Ishikawa (cell line): ENCODE measurements around the gene ZNF385D.

Experiments used
- CEBPB ChIP-seq: IDR thresholded peaks from 2 replicates; pipeline ENCODE4 v1.6.1; 2012
- CREB1 ChIP-seq: IDR thresholded peaks from 2 replicates; pipeline ENCODE4 v1.6.1; 2012; ENCODE audit warnings: low read depth
- EGR1 ChIP-seq: IDR thresholded peaks from 2 replicates; pipeline ENCODE4 v1.6.1; 2012
- EP300 ChIP-seq: IDR thresholded peaks from 2 replicates; pipeline ENCODE4 v1.6.1; 2012; ENCODE audit warnings: borderline replicate concordance
- FOXM1 ChIP-seq: IDR thresholded peaks from 2 replicates; pipeline ENCODE4 v1.6.1; 2012; ENCODE audit warnings: low read depth, borderline replicate concordance
- NFIC ChIP-seq: IDR thresholded peaks from 2 replicates; pipeline ENCODE4 v1.6.1; 2012
- RAD21 ChIP-seq: IDR thresholded peaks from 2 replicates; pipeline ENCODE4 v1.6.1; 2012; ENCODE audit warnings: low read depth
- TAF1 ChIP-seq: IDR thresholded peaks from 2 replicates; pipeline ENCODE4 v1.6.1; 2012; ENCODE audit warnings: low read depth, mild to moderate bottlenecking
- TCF12 ChIP-seq: IDR thresholded peaks from 2 replicates; pipeline ENCODE4 v1.6.1; 2012; ENCODE audit warnings: low read depth
- TEAD4 ChIP-seq: IDR thresholded peaks from 2 replicates; pipeline ENCODE4 v1.6.1; 2012
- YY1 ChIP-seq: IDR thresholded peaks from 2 replicates; pipeline ENCODE4 v1.6.1; 2012; ENCODE audit warnings: low read depth
- ZBTB7A ChIP-seq: IDR thresholded peaks from 2 replicates; pipeline ENCODE4 v1.6.1; 2012; ENCODE audit warnings: low read depth
- TF ChIP-seq, protein P1 (sequence below): IDR thresholded peaks from 2 replicates; pipeline ENCODE4 v1.6.1; 2012; ENCODE audit warnings: low read depth, mild to moderate bottlenecking
- TF ChIP-seq, protein P2 (sequence below): IDR thresholded peaks from 2 replicates; pipeline ENCODE4 v1.6.1; 2012
- TF ChIP-seq, protein P3 (sequence below): IDR thresholded peaks from 2 replicates; pipeline ENCODE4 v1.6.1; 2012

ZNF385D gene

DNA sequence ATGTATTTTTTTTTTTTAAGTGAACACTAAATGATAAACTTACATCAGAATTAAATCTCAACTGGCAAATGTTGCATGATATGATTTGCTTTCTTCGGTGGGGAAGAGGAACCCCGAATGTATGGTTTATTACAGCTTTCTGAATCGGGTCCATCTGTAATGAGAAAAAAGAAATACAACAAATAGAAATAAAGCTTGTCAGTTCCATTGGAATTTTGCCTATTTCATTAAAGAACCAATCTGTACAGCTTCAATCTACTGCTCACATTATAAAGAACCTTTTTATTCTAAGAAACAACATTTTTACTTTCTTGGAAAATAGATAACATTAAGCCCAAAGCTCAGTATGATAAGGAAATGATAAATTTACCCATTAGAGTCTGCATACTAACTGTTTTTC, 186.5 kb downstream of the ZNF385D start:
- TF ChIP-seq EP300 (no peak), EGR1 (no peak)

DNA sequence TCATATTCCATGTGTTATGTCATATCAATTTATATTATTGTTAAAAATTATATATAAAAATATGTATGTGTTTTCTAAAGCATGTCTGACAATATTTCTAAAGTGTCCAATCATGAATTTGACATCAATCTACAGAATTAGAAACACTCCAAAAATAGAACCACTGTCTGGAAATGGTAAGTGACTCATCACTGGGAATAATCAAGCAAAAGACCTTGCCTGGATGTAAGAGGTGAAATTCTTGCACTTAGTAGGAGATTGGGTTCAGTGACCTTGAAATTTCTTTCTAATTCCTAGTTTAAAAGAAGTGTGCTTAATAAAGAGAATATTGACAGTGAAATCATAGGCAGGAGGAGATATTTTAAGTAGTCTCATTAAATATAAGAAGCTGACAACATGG, 188.8 kb downstream of the ZNF385D start:
- no peak for TF ChIP-seq CREB1
- no peak for TF ChIP-seq TCF12
- no peak for TF ChIP-seq TAF1
- TF ChIP-seq, protein P1, sequence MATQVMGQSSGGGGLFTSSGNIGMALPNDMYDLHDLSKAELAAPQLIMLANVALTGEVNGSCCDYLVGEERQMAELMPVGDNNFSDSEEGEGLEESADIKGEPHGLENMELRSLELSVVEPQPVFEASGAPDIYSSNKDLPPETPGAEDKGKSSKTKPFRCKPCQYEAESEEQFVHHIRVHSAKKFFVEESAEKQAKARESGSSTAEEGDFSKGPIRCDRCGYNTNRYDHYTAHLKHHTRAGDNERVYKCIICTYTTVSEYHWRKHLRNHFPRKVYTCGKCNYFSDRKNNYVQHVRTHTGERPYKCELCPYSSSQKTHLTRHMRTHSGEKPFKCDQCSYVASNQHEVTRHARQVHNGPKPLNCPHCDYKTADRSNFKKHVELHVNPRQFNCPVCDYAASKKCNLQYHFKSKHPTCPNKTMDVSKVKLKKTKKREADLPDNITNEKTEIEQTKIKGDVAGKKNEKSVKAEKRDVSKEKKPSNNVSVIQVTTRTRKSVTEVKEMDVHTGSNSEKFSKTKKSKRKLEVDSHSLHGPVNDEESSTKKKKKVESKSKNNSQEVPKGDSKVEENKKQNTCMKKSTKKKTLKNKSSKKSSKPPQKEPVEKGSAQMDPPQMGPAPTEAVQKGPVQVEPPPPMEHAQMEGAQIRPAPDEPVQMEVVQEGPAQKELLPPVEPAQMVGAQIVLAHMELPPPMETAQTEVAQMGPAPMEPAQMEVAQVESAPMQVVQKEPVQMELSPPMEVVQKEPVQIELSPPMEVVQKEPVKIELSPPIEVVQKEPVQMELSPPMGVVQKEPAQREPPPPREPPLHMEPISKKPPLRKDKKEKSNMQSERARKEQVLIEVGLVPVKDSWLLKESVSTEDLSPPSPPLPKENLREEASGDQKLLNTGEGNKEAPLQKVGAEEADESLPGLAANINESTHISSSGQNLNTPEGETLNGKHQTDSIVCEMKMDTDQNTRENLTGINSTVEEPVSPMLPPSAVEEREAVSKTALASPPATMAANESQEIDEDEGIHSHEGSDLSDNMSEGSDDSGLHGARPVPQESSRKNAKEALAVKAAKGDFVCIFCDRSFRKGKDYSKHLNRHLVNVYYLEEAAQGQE, result no peak
- no peak for TF ChIP-seq EGR1
- TF ChIP-seq CEBPB, result no peak
- TF ChIP-seq YY1, result no peak
- no peak for TF ChIP-seq TEAD4
- no peak for TF ChIP-seq NFIC
- no peak for TF ChIP-seq FOXM1
- TF ChIP-seq ZBTB7A, result no peak
- no peak for TF ChIP-seq RAD21
- no peak for TF ChIP-seq EP300
- TF ChIP-seq, protein P2, sequence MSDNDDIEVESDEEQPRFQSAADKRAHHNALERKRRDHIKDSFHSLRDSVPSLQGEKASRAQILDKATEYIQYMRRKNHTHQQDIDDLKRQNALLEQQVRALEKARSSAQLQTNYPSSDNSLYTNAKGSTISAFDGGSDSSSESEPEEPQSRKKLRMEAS, result no peak
- TF ChIP-seq, protein P3, sequence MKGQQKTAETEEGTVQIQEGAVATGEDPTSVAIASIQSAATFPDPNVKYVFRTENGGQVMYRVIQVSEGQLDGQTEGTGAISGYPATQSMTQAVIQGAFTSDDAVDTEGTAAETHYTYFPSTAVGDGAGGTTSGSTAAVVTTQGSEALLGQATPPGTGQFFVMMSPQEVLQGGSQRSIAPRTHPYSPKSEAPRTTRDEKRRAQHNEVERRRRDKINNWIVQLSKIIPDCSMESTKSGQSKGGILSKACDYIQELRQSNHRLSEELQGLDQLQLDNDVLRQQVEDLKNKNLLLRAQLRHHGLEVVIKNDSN, result no peak

DNA sequence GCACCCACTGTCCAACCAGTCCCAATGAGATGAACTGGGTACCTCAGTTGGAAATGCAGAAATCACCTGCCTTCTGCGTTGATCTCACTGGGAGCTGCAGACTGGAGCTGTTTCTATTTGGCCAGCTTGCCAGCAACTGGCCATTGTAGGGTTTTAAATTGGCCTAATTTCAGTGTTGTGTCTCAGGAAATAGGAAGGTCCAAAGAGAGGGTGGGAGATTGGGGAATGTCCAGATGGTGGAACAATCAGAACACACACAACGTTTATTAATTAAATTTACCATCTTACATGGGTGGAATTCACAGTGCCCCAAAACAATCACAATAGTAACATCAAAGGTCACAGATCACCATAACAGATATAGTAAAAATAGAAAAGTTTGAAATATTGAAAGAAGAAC, 189.5 kb downstream of the ZNF385D start:
- TF ChIP-seq TAF1, result no peak
- no peak for TF ChIP-seq TCF12
- no peak for TF ChIP-seq ZBTB7A
- TF ChIP-seq CREB1, result no peak
- no peak for TF ChIP-seq RAD21
- TF ChIP-seq NFIC, result no peak
- no peak for TF ChIP-seq YY1
- no peak for TF ChIP-seq CEBPB
- TF ChIP-seq, protein P1, result no peak
- TF ChIP-seq TEAD4, result no peak
- no peak for TF ChIP-seq EP300
- TF ChIP-seq, protein P3, result no peak
- TF ChIP-seq, protein P2, result no peak
- TF ChIP-seq EGR1, result no peak

DNA sequence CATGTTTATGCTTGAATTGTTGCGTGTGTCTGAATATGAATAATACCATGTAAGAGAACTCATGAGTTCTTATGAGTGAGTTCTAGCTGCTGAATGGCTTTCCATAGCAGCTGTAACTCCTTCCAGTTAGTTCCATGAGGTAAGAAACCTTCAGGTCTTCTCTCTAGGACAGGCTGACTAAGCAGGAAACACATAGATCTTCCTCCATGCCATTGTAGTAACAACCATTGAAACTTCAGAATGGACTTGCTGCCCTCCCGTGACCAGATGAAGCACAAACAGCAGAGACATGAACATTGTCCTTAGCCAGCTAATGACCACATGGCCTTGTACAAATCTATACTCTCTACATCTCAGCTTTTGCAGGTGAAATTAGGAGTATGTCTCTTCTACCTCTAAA, 200.0 kb downstream of the ZNF385D start:
- TF ChIP-seq TEAD4, result no peak
- TF ChIP-seq TCF12, result no peak
- TF ChIP-seq FOXM1, result no peak
- no peak; the same call in 1 of the 2 replicates for TF ChIP-seq RAD21
- TF ChIP-seq ZBTB7A, result no peak
- TF ChIP-seq, protein P2, result no peak
- no peak for TF ChIP-seq TAF1
- TF ChIP-seq EP300, result no peak
- TF ChIP-seq NFIC, result no peak
- TF ChIP-seq, protein P1, result no peak
- TF ChIP-seq, protein P3, result no peak
- TF ChIP-seq EGR1, result no peak
- no peak for TF ChIP-seq CREB1
- no peak for TF ChIP-seq CEBPB
- no peak for TF ChIP-seq YY1
